ENCODE data around the gene CPED1.
"Not testable (repeated sequence)": the region's sequence is repeated elsewhere in the genome, so short reads cannot be mapped to it uniquely, and the experiment has no call there.

CPED1 gene

DNA sequence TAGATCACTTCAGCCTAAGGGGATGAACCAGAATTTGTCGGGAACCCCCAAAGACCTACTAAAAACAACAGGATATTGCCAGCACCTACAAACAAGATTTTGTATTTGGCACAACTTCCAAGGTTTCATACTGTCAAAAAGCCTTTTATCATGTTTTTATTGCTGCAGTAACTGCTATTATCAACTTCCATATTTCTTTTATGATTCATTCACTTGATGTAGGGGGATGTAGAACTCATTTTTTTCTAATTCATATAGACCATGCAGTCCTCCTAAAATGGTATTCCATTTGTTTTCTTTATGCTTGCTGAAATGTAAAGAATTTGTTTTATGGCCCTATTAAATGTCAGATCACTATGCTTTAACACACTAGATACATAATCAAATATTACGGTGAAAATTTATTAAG lies 310.3 kb downstream of the CPED1 start:
- DNase-seq: no peak

GRCh38 chr7:121300685-121301420 lies 312.3 kb downstream of the CPED1 start:
- DNase-seq: no peak

DNA sequence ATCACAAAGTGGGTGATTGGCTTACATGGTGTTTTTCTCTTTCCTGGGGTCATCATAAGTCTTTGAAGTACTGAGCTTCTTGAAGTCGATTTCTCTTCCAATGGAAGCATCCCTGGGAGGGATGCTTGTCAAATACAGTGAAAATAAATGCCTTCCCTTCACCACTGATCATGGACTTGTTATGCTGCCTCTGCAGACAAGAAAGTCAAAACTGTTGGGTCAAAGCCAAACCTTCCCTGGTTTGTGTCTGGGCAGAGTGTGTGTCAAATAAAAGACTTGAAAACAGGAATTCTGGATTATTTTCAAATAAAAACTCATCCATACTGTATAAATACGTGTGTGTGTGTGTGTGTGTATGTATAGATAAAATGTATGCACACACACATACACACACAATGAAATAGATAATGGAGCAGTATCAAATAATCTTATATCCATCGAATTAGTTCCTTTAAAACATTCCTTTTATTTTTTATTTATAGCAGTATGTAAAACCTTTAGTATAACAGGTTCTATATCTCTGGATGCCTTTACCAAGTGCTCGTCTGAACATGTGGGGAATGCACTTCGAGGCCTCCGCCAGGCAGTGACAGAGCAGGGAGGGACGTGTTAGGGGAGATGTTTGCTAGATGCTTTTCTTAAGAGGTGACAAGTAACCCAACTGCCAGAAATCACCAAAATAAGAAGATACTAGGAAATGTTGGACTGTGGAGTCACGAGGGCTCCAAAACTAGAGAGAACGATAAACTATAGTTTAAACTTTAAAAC lies 313.1 kb downstream of the CPED1 start:
- no peak for DNase-seq

- no peak for DNase-seq
Measured at GRCh38 chr7:121302214-121302745, 313.8 kb downstream of the CPED1 start.

DNA sequence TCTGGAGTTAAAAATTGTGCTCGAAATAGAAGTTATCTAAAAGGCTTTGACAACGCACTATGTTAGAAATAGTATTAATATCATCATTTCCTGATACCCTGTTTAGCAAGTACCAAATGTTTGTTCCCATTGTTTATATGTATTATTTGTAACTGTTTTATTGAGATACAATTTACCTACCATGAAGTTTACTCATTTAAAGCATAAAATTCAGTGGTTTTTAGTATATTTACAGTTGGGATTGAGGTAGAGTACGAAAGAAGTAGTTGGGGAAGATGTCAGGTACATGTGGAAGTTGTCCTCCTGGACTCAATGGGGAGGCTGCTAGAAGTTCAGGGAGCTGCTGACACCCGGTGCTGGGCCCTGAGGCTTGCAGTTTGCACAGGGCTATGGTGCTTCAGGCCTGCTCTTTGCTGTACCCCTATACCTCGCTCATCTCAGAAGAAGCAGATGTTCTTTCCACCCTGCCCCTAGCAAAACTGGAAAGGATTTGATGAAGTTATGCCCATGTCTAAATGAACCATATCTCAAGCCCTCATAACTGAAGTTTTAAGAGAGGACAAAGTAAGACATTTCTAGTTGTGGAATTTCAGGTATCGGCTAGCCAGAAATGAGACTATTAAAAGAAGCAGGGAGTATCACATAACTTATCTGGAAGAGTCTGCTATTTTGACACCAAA lies 315.1 kb downstream of the CPED1 start:
- no peak for DNase-seq

DNA sequence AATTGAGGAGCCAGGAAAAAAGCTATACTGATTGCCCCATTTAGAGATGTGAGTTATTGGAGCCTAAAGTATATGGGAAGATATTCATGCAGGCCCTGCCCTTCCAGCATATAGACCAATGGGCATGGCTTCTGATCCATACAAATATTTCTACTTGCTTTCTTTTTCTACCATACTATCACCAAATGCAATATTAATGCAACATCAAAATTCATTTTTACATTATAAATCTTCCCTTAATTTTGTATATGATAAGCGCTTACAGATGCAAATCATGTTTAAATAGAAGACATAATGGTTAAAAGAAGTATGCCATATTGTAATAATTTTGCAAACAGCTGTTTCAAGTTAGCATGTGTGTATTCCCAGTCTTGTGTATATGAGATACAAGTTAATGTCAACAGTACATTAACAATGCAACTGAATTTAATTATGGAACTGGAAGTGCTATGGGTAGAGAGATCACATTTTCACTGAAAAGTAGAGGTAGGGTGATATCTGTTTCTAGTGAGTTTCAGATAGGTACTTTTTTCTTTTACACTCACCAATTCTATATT lies 315.7 kb downstream of the CPED1 start:
- DNase-seq: no peak

- DNase-seq: no peak
Measured at GRCh38 chr7:121305109-121305508, 316.6 kb downstream of the CPED1 start.

- no peak for DNase-seq
Measured at GRCh38 chr7:121306565-121306964, 318.1 kb downstream of the CPED1 start.

GRCh38 chr7:121307021-121307574 lies 318.6 kb downstream of the CPED1 start:
- no peak for DNase-seq

GRCh38 chr7:121313220-121313792 lies 324.8 kb downstream of the CPED1 start:
- DNase-seq: no peak

- DNase-seq: peak; percentile 91
Measured at GRCh38 chr7:121313793-121314676, 325.5 kb downstream of the CPED1 start.

GRCh38 chr7:121315170-121315569 lies 326.7 kb downstream of the CPED1 start:
- DNase-seq: not testable (repeated sequence)

DNA sequence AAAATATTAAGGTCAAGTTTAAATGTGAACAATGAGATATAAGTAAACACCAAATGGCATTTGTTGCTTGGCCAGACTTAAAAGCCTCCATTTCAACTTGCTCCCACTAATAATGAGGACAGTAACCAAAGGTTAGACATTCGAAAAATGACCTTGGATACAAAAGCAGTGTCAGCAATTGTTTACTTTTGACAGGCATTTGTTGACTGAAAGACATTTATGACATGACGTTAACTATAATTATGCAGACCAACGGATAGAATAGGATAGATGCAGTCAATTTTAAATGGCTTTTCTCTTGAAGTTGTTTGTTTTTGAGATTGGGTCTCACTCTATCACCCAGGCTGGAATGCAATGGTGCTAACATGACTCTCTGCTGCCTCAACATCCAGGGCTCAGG lies 333.9 kb downstream of the CPED1 start:
- DNase-seq: peak; percentile 86

DNA sequence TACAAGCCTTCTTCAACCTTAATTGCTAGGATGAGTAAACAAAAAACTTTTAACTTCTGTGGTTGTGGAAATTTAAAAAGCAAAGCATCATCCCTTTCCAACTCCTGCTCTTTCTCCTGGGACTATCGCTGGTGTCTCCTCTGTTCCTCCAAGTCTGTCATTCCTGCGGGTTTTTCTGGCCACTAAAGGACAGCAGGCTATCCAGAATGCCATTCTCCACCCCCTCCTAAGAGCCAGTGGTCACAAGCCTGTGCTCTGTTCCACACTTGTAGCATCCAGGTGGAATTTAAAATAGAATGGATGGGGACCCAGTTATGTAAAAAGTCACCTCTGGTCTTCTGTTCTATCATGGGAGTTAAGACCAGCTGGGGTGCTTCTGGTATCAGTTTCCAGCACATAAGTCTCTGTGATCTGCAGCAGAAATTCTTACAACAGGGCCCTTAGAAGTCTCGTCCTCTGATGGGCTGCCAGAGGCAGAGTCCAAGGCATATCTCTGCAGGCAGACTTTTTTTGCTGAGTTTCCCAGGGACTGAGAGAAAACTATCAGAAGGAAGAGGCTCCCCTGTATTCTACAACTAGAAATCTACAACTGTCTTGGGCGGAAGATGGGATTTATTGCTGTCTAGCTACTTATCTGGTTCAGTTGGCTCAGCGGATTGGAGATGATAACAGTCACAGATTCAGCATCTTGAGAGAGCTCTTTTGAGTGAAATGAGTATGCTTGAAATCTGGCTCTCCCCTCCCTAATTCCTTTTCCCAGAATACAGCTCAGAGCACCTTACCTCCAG lies 335.2 kb downstream of the CPED1 start:
- DNase-seq: no peak

- no peak for DNase-seq
Measured at GRCh38 chr7:121327671-121328070, 339.2 kb downstream of the CPED1 start.

DNA sequence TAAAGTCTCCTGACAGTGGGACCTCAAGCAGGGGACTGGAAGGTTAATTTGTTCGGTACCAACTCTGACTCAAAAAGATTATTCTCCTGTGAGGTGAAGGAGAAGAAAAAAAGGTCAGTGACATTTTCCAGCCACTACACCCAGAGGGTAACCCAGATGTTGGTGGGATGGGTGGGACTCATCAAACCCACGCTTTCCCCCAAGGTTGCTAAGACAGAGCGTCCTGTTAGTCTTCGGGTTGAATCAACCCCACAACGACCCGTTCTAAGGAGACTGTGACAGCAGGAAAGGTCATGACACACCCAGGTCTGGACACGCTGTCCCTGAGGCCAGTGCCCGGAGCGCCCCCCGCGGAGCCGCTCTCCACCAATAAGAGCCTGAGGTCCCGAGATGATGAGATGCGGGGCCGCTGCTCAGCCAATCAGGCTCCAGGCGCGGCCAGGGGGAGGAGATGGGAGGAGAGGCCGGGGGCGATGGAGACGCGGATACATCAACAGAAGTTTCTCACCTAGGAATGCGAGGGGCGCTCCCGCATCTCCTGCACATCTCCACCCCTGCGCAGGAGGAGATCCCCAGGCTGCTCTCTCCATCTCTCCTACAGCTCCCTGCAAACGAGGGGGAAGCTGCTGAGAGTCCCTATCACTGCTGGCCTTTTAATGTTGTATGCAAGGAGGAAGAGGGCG lies 340.1 kb downstream of the CPED1 start, which contains the start of gene WNT16:
WNT16 (plus strand) TSS at position 493 of the 683 bp plus-strand sequence. CDS start 293 bp downstream, outside the sequence.
- DNase-seq: no peak

- DNase-seq: peak; percentile 34
Measured at GRCh38 chr7:121329191-121330052, 340.9 kb downstream of the CPED1 start.

DNA sequence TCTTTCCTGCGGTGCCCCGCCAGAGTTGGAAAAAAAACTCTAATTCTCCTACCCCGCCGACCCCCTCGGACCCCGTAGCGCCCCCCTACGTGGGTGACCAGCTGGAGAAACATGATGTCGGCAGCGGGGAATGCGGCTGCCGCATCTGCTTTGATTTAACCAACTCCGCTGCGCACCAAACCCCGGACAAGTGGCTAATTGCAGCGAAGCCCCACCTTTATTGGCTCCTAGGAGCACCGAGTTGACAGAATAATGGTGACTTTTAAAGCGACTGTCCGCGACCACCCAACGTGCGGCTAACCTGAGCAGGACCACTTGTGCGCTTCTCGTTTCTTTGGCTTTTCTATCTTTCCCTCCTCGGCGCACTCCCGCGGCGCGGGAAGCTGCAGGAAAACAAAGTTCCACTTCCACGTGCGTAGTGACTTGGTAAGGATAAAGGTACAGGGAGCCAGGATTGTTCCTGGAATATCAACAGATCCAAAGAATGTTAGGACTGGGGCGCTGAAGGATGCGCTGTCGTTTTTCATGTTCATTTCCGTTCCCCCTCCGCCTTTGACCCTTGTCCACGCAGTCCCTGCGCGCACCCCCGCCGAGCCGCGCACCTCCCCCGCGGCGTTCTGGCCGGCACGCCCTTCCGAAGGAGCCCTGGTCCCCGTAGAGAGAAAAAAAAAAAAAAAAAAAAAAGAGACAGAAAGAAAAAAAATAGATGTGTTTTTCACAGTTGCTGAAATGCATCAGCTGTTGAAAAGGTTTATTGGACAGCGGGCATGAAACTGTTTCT lies 341.7 kb downstream of the CPED1 start:
- peak; percentile 53 for DNase-seq
